Measurements from ENCODE around the gene NLRP7.

DNA sequence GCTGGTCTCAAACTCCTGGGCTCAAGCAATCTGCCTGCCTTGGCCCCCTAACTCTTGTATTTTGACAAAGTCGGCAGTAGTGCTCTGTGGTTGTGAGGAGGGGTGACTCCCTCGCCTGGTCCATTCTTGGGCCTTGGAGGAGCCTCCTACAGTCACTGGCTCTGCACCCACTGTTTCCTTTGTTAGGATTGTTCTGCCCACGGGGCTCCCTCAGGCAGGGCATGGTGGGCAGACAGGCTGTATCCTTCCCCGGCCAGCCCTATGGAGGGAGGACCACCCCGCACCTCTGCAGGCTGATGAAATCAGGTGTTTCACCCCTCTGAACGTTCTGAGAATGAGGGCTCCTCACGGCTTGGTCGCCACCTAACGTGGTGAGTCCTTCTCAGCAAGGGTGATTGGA, 64.1 kb downstream of the NLRP7 start:
- no peak for TF ChIP-seq EZH2phosphoT487 (conservative IDR thresholded peaks at IDR 0.05; ENCODE audit: low read length)
- no peak for TF ChIP-seq CTCF (IDR thresholded peaks at IDR 0.05; ENCODE audit: insufficient read depth, low read length, poor library complexity, severe bottlenecking)
